ENCODE data around the gene WFIKKN1.

WFIKKN1 gene

DNA sequence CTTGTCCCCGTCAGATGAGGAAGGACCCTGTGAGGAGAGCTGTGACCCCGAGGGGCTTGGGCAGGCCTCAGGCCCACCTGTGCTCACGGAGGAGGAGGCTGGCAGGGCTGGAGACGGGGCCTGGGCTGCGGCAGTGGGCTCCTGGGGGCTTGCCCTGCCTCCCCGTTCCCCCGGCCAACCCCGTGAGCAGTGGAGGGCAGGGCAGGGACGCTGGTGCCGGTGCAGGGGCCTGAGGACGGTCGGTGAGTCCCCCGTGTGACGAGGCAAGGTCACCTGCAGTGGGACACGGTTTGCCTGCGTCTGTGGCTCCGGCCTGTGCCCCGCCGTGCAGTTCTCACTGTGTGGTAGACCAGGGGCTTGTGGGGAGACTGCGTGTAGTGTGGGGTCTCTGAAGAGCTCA, 28.8 kb downstream of the WFIKKN1 start:
- DNase-seq: no peak

DNA sequence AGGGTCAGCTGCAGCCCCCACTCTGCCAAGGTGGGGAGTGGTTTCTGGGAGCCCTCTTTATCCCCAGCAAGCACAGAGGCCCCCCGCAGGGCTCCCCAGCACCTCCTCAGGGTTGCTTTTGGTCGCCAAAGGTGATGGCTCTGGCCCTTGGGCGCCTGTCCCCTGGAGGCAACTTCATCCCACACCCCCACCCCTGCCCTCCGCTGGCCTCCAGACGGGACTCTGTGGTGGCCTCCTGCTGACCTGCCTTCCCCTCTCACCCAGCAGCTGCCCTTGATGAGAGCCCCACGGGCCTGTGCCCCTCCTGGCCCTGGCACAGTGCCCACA, 29.3 kb downstream of the WFIKKN1 start:
- no peak for DNase-seq

DNA sequence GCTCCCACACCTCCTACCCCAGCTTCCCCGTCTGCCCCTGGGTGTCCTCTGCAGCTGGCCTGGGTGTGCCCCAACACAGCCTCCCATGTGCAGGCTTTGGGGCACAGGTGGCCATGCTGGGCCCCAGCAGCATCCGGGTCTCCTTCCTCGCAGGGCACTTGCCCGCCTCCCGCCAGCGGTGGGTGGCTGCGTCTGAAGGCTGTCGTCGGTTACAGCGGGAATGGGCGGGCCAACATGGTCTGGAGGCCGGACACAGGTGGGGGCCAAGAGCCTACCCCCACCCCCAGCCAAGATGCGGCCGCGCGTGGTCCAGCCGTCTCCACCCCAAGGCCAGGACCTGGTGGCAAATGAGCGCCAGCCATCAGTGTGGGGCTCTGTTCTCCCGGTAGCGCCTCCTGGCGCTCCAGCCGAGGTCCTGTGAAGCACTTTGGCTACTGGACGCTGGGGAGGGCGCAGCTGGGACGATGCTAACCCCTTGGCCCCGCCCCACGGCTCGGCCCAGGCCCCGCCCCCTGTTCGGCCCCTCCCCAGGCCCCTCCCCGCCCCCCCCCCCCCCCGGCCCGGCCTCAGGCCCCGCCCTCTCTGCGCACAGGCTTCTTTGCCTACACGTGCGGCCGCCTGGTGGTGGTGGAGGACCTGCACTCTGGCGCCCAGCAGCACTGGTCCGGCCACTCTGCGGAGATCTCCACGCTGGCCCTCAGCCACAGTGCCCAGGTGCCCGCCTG, 29.8 kb downstream of the WFIKKN1 start:
- peak; percentile 68 for DNase-seq

DNA sequence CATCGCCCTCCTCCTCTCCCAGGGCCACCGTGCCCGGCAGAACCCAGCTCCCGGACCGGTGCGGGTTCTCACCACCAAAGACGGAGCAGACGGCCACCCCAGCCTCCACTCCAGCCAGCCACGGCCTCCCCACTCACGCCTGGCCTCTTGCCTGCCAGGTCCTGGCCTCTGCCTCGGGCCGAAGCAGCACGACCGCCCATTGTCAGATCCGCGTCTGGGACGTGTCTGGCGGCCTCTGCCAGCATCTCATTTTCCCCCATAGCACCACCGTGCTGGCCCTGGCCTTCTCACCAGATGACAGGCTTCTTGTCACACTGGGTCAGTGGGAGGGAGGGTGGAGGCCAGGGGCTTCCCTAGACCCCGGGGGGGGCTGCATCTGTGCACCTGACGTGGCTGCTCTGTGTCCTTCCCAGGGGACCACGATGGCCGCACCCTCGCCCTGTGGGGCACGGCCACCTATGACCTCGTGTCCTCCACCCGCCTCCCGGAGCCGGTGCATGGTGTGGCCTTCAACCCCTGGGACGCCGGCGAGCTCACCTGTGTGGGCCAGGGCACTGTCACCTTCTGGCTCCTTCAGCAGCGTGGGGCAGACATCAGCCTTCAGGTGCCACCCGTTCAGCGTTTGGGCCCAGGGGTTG, 30.5 kb downstream of the WFIKKN1 start:
- no peak for DNase-seq

DNA sequence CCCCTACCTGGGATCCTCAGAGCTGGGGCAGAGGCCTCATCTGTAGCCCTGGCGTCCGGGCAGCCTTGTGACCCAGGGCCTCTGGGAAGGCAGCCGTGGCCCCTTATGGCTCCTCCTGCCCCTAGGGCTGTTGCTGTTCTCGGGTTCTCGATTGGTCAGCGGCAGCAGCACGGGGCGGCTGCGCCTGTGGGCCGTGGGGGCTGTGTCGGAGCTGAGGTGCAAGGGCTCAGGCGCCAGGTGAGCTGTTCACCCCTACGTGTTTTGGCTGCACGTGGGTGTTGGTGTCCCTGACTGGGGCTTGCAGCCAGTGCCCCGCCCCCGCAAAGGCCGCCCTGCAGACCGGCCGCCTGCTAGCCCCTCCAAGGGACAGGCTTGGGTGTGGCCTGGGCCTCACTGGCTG, 31.3 kb downstream of the WFIKKN1 start:
- no peak for DNase-seq

DNA sequence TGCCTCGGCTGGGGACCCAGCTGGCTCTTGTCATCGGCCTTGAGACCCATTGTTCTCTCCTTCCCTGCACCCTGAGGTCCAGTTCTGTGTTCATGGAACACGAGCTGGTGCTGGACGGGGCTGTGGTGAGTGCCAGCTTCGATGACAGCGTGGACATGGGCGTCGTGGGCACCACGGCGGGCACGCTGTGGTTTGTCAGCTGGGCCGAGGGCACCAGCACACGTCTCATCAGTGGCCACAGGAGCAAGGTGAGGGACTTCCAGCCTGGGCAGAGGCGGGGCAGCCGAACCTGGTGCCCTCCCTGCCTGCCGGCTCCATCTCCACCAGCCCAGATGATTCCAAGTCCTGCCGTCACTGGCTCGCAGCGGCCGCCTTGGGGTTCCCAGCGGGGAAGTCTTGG, 31.8 kb downstream of the WFIKKN1 start:
- DNase-seq: no peak

DNA sequence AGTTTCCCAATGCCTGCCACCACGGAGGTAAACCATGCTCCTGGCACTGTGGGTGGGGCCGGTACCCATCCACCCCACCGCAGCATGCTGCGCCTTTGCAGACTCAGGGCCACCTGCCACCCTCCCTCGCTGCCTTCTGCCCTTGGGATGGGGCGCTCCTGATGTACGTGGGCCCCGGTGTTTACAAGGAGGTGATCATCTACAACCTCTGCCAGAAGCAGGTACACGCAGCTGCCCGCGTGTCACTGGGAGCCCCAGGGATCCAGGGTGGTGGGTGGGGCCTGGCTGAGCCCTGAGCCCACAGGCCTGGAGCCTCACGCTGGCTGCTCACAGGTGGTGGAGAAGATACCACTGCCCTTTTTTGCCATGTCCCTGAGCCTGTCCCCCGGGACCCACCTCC, 35.8 kb downstream of the WFIKKN1 start:
- DNase-seq: no peak

DNA sequence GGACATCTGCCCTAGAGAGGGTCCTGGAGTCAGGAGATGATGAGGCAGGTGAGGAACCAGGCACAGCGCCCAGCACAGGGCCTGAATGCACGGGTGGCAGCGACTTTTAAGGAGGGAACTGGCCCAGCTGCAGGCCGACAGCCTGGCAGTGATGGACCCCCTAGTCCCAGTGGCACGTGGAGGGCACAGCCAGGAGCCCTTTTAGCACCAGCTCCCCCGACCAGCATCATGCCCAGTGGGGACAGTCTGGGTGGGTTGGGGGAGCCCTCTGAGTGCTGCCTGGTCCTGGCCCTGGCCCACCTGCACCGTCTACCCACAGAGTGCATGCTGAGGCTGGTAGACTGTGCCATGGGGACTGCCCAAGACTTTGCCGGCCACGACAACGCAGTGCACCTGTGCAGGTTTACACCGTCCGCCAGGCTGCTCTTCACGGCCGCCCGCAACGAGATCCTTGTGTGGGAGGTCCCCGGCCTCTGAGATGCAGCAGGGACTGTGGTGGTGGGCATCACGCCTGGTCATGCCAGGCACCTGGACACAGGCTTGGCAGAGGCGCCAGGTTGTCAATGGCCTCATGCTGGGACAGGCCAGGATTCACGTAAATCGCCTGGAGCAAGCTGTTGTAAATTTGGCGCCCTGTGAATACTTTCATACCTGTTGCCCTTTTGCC, 36.5 kb downstream of the WFIKKN1 start:
- DNase-seq: no peak

DNA sequence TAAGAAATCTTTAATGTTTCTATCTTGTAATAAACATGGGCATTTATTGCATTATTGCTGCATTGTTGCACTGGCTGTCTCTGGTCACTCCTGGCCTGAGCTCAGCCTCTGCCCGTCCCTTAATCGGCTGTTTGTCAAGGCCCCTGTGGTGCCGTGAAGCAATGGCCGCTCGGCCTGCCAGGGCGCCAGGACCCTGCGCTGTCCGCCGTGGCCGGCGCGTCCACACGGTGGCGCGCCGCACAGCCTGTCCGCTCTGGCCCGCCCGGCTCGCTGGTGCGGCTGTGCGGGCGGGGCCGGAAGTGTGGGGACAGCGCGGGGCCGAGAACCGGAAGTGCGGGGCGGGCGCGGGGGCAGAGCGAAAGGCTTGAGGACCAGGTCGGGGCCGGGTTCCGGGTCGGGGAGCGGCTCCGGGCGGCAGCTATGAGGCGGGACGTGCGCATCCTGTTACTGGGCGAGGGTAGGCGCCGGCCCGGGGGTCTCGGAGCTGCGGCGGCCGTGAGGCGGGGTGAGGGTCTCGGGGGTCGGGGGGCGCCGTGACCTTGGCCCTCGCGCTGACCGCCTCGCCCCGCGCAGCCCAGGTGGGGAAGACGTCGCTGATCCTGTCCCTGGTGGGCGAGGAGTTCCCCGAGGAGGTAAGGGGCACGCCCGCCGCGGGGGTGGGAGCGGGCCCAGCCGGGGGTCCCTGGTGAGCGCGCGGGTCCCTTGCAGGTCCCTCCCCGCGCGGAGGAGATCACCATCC, 37.2 kb downstream of the WFIKKN1 start, which contains the start of gene RHOT2:
TSS of gene RHOT2 (plus strand) at position 353 of the 739 bp plus-strand sequence. CDS start at position 421, 68 bp downstream.
- peak; percentile 94 for DNase-seq

DNA sequence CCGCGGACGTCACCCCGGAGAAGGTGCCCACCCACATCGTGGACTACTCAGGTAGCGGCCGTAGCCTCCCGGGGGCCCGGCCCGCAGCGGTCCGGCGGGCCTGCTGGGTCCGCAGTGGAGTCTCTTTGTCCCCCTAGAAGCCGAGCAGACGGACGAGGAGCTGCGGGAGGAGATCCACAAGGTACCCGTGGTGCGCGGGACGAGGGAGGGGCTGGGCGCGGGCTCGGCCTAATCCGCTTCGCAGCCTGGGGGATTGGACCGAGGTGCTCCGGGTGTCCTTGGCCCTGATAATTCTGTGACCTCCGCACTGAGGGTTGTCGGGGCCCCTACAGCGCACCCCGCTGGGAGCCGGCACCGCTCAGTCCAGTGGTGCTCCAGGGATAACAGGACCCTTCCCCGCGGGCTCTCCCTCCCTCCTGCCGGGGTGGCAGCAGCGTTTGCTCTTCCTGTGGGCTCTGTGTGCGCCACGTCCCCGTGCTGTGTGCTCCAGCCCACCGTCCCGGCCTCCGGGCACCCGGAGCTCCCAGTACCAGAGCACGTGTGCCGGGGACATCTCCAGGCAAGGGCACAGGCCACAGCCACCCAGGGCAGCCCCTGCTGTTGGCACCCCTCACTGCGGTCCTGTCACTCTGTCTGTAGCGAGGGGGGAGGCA, 37.9 kb downstream of the WFIKKN1 start:
- DNase-seq: no peak

DNA sequence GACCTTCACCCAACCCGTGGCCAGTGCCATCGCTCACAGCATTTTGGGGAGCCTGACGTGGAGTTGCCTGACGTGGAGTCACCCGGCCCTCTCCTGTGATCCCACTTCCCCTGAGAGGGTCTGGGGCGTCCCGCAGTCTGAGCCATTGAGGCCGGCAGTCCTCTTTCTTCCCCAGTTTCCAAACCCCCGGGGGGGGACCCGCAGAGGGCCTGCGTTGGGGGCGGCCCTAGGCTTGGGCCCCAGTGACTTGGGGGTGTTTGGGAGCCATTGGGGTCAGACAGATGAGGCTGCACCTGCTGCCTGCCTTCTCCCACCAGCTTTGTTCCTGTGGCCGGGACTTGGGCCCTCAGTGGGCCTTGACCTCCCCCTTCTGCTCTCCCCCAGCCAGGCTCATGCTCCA, 38.9 kb downstream of the WFIKKN1 start:
- DNase-seq: no peak

DNA sequence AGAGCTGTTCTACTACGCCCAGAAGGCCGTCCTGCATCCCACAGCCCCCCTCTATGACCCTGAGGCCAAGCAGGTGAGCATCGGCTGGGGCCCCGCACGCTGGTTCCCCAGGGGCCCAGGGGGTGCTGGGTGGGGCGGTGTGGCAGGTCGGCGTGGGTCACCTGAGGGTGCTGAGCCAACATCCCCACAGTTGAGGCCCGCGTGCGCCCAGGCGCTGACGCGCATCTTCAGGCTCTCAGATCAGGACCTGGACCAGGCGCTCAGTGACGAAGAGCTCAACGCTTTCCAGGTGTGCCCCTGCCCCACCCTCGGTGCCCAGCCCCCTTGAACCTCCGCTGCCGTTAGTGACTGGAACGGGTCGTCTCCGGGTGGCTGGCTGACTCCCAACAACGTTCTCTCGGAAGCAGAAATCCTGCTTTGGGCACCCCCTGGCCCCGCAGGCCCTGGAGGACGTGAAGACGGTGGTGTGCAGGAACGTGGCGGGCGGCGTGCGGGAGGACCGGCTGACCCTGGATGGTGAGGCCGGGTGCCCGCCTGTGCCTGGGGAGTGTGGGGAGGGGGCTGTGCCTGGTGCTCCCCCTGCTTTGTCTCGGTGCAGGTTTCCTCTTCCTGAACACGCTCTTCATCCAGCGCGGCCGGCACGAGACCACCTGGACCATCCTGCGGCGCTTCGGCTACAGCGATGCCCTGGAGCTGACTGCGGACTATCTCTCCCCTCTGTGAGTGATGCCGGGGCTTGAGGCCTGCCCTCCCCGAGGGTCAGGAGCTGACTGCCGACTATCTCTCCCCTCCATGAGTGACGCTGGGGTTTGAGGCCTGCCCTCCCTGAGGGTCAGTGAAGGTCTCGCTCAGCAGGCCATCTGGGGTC, 39.9 kb downstream of the WFIKKN1 start:
- no peak for DNase-seq

DNA sequence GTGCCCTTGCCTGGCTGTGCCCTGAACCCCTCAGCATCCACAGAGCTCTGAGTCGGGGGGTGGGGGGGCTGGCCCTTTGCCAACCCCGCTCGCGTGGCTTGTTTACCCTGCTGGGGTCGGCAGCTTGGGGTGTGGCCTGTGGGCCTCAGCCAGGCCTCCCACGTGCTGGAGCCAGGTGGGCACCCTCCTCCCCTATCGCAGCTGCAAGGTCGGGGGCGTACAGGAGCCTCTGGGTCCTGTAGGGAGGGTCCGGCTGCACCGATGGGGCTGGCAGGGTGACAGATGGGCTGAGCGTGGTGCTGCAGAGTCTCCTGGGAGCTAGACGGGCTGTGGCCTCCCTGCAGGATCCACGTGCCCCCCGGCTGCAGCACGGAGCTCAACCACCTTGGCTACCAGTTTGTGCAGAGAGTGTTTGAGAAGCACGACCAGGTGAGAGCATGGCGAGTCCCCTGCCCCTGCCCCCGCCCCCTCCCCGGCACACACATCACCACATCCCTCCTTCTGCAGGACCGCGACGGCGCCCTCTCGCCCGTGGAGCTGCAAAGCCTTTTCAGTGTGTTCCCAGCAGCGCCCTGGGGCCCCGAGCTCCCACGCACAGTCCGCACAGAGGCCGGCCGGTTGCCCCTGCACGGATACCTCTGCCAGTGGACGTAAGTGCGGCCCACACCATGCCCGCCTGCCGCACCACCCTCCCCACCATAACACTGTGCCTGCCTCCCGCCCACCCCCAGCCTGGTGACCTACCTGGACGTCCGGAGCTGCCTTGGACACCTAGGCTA, 40.8 kb downstream of the WFIKKN1 start:
- no peak for DNase-seq

DNA sequence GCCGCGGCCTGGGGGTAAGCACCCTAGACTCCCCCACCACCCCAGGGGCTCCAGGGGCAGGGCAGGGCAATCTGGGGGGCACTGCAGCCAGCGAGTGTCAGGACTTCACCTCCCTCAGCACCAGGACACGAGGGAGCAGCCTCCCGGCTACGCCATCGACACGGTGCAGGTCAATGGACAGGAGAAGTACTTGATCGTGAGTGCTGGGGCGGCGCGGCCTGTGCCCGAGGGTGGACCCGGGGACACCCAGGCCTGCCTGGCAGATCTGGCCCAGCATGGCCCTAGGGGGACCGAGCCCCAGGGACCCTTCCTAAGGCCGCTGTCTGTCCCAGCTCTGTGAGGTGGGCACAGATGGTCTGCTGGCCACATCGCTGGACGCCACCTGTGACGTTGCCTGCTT, 41.6 kb downstream of the WFIKKN1 start:
- DNase-seq: no peak

DNA sequence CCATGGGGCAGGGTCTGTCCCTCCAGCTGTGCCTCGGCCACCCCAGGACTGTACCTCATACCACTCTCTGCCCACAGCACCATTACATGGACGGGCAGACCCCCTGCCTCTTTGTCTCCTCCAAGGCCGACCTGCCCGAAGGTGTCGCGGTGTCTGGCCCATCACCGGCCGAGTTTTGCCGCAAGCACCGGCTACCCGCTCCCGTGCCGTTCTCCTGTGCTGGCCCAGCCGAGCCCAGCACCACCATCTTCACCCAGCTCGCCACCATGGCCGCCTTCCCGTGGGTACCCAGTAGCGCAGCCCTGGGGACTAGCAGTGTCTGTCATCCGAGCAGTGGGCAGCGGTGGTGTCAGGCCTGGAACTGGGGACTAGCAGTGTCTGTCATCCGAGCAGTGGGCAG, 42.1 kb downstream of the WFIKKN1 start:
- no peak for DNase-seq

DNA sequence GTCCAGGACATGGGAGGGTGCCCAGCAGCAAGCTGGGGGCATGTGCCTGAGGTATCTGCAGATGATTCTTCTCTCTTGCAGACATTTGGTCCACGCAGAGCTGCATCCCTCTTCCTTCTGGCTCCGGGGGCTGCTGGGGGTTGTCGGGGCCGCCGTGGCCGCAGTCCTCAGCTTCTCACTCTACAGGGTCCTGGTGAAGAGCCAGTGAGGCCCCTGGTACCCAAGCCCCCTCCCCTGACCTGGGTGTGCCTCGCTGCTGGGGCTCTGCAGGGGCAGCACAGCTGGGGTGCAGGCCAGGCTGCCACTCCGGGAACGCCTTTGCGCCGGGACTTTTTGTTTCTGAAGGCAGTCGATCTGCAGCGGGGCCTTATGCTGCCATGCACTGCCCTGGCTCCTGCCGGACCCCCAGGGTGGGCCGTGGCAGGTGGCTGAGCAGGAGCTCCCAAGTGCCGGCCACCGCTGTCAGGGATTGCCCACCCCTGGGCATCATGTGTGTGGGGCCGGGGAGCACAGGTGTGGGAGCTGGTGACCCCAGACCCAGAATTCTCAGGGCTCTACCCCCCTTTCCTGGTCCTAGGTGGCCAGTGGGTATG, 42.7 kb downstream of the WFIKKN1 start:
- no peak for DNase-seq

DNA sequence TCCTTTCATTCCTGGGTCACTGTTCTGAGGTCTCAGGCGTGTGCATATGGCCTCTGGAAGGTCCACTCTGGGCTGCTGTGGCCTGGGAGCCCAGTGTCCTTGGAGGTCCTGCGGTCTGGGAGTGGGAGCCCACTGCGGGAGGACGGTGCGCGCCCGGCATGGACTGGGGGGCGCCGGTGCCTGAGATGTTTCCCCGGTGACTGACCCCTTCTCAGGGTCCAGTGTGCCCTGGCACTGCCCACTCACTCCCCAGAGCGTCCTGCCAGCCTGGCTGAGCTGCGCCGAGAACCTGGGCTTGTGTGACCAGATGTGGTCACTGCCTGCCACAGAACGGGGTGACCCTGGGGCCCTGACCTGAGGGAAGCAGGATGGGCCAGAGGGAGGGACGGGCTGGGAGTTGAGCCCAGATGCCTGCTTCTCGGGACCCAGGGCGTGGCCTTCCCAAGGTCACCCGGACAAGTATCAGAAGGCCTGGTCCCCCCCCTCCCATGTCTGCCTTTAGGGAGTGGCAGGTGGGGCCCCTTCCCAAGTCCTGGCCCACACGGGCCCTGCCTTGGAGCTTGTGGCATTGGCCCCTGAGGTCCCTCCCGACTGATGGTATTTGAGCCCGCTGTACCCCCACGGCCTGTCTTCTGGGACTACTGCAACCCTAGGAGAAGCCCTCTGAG, 43.6 kb downstream of the WFIKKN1 start:
- DNase-seq: no peak

DNA sequence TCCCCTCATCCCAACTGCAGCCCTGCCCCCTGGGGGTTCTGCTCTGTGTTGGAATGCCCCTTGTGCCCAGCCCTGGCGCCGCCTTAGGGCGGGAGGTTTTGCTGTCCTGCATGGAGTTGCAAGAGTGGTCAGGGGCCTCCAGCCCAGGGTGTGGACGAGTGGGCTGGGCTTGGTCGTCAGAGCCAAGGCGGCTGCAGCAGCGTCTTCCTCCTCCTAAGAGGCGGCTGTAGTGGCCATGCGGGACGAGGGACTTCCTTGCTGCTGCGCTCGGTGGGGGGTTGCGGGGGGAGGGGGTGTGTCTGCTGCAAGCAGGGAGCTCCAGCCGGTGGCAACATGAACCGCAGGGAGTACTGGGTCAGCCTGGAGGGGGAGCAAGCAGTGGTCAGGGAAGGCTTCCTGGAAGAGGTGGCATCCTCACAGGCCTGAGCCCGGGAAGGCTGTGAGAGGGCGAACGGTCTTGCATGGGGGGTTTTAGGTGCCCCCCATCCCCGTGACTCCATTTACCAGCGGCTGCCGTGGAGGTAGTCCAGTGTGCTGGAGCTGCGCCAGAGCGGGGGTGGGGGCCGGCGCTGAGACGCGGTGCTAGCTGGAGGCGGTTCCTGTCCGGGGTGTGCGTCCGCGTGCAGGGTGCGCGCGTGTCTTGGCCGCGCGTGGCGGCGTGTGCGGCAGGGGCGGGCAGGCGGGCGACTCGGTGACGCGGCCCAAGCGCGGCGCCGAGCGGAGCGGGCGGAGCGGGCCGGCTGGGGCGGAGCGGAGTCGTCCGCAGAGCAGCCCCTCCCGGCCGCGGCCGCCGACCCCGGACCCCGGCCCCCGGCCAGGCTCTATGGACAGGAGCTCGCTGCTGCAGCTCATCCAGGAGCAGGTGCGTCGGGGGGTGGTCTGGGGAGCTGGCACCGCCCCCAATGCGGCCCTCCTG, 44.4 kb downstream of the WFIKKN1 start, which contains the start of gene RHBDL1:
TSS of gene RHBDL1 (plus strand) at position 704 of the 916 bp plus-strand sequence. CDS start at position 824, 120 bp downstream.
- DNase-seq: no peak
